Kidney (tissue), 14 donors: ENCODE measurements around the gene TMEM204. TPM values are rescaled to one million over a fixed set of nuclear protein-coding genes. Genes with fewer than 3 reads are reported as not detected.

Experiments
- DNase-seq, 5 donors: peaks; one replicate each; pipeline ENCODE4 v3.0.0-alpha.2; 2013 to 2020
- FAIRE-seq: peaks from 2 replicates; lab custom pipeline; 2012; peaks lifted over from hg19 to GRCh38; lab: Jason Lieb, UNC
- H3K27ac ChIP-seq, 2 donors: one replicate each; pipeline ENCODE4 v1.7.0; 2013; ENCODE audit warnings: low read depth in 2 of 2, low read length in 2 of 2, inconsistent platforms in 1 of 2
- H3K27me3 ChIP-seq: one replicate; pipeline ENCODE4 v1.7.1; 2013; ENCODE audit warnings: low read length, inconsistent platforms; ENCODE audit not compliant: control insufficient read depth, insufficient read depth
- H3K36me3 ChIP-seq, 3 donors: one replicate each; pipeline versions ENCODE4 v1.7.0 to v1.7.1; 2013; ENCODE audit warnings: low read length in 3 of 3, control low read depth in 1 of 3, inconsistent platforms in 1 of 3; ENCODE audit not compliant: insufficient read depth in 3 of 3, control insufficient read depth in 2 of 3
- H3K4me1 ChIP-seq, 3 donors: one replicate each; pipeline versions ENCODE4 v1.7.0 to v1.7.1; 2013; ENCODE audit warnings: low read length in 3 of 3, inconsistent platforms in 1 of 3, low read depth in 1 of 3; ENCODE audit not compliant: control insufficient read depth in 2 of 3, insufficient read depth in 2 of 3
- H3K4me3 ChIP-seq, 3 donors: one replicate each; pipeline versions ENCODE4 v1.7.0 to v1.8.1; 2013; ENCODE audit warnings: low read length in 3 of 3, control low read depth in 1 of 3, inconsistent platforms in 1 of 3
- H3K9ac ChIP-seq, 3 donors: one replicate each; pipeline versions ENCODE4 v1.7.0 to v1.7.1; 2013; ENCODE audit warnings: low read length in 3 of 3, control low read depth in 1 of 3, inconsistent platforms in 1 of 3
- H3K9me3 ChIP-seq, 3 donors: one replicate each; pipeline versions ENCODE4 v1.7.0 to v1.7.1; 2013; ENCODE audit warnings: low read length in 3 of 3, control low read depth in 1 of 3, inconsistent platforms in 1 of 3; ENCODE audit not compliant: control insufficient read depth in 2 of 3, insufficient read depth in 1 of 3
- intact Hi-C: fragments of 100-400 bp; cut with DNase I; formaldehyde crosslinking; loops from one replicate; pipeline ENCODE4 v1.11.1; 2022
- polyA plus RNA-seq: library from polyadenylated mRNA; stranded (reverse); fragments of 350-450 nt; fragmentation: Illumina TruSeq; extraction: RNeasy Lipid Tissue Mini Kit (QIAGEN cat#74804); gene quantifications from one replicate; pipeline ENCODE4 v1.2.3, GENCODE V29; 2014; ENCODE audit warnings: low read depth, low replicate concordance; ENCODE audit not compliant: insufficient read depth
- total RNA-seq: library from RNA; stranded (reverse); fragmentation: NEBNext Ultra II Directional; extraction: Animal tissue kit (Norgen Biotek cat#: 25700); gene quantifications from one replicate; pipeline ENCODE4 v1.2.1, GENCODE V29; 2021
- TF ChIP-seq, protein P1 (sequence below): IDR thresholded peaks from 3 replicates; pipeline ENCODE4 v1.5.1; 2012; ENCODE audit warnings: mild to moderate bottlenecking, moderate library complexity, borderline replicate concordance; ENCODE audit not compliant: insufficient read depth; ENCODE audit errors: extremely low read depth
- donor health status: control.
- donor health status: control.
- donor health status: control.
- donor health status: control.
- donor health status: control.
- donor health status: DM: yes; HTN: yes; CAD: no.
- donor health status: Normal renal cell carcinoma (clear cell type).

TMEM204 gene
- total and polyA plus RNA-seq, 2 donors from 2014 or later: 40.9 to 49.5 TPM

GRCh38 chr16:1539720-1540555, 6.5 kb downstream of the TMEM204 start:
- Histone ChIP-seq H3K9ac (no peak overlapping the region), H3K36me3 (peaks cover 0 to 27% (median 0%) of the 10 kb centered on the region in 3 donors), H3K27ac (no peak overlapping the region), H3K4me3 (no peak overlapping the region), H3K9me3 (no peaks in the 10 kb centered on the region), H3K4me1 (peaks cover 0 to 39% (median 3%) of the 10 kb centered on the region in 3 donors), H3K27me3 (no peaks in the 10 kb centered on the region)
- no peak for DNase-seq
- TF ChIP-seq, protein P1, sequence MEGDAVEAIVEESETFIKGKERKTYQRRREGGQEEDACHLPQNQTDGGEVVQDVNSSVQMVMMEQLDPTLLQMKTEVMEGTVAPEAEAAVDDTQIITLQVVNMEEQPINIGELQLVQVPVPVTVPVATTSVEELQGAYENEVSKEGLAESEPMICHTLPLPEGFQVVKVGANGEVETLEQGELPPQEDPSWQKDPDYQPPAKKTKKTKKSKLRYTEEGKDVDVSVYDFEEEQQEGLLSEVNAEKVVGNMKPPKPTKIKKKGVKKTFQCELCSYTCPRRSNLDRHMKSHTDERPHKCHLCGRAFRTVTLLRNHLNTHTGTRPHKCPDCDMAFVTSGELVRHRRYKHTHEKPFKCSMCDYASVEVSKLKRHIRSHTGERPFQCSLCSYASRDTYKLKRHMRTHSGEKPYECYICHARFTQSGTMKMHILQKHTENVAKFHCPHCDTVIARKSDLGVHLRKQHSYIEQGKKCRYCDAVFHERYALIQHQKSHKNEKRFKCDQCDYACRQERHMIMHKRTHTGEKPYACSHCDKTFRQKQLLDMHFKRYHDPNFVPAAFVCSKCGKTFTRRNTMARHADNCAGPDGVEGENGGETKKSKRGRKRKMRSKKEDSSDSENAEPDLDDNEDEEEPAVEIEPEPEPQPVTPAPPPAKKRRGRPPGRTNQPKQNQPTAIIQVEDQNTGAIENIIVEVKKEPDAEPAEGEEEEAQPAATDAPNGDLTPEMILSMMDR: no peak
- FAIRE-seq: no peak
- intact Hi-C loops: no loop called here

DNA sequence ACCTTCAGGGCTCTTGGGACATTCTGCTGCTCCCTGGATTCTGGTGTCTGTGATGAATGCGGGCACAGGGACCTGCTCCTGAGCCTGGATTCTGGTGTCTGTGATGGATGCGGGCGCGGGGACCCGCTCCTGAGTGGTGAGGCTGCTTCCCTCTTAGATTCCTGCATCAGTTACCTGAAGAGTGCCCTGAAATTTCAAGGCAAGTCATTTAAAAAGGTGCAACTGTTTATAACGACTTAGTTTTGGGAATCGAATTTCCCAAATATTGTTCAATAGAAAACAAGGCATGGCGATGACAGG, 7.0 kb downstream of the TMEM204 start:
- Histone ChIP-seq H3K4me3 (no peak overlapping the region), H3K9me3 (no peaks in the 10 kb centered on the region), H3K27ac (no peak overlapping the region), H3K36me3 (peaks cover 0 to 27% (median 0%) of the 10 kb centered on the region in 3 donors), H3K4me1 (peaks cover 0 to 40% (median 3%) of the 10 kb centered on the region in 3 donors), H3K9ac (no peak overlapping the region), H3K27me3 (no peaks in the 10 kb centered on the region)
- DNase-seq (peak in 1 of 5 donors; percentile 41), FAIRE-seq (no peak)
- TF ChIP-seq, protein P1: no peak
- intact Hi-C loops: no loop called here

- intact Hi-C loops: no loop called here
- TF ChIP-seq, protein P1: no peak
- Histone ChIP-seq H3K9me3 (no peaks in the 10 kb centered on the region), H3K9ac (no peak overlapping the region), H3K4me1 (peaks cover 0 to 50% (median 12%) of the 10 kb centered on the region in 3 donors), H3K27me3 (no peaks in the 10 kb centered on the region), H3K36me3 (peaks cover 0 to 25% (median 0%) of the 10 kb centered on the region in 3 donors), H3K4me3 (no peak overlapping the region), H3K27ac (no peak overlapping the region)
- FAIRE-seq: no peak
- DNase-seq: peak in 1 of 5 donors; percentile 70
These were observed 8.1 kb downstream of the TMEM204 start for GRCh38 chr16:1541293-1542165.
